Mesendoderm (in vitro differentiated cells): Measurements from ENCODE around the gene GPR39.

Source experiments
- DNase-seq: peaks from one replicate; pipeline ENCODE4 v3.0.0; 2013
- H2AK5ac ChIP-seq: 2 replicates; pipeline ENCODE4 v1.6.1; 2013; ENCODE audit warnings: low read length, inconsistent platforms
- H2BK120ac ChIP-seq: 2 replicates; pipeline ENCODE4 v1.6.1; 2013; ENCODE audit warnings: low read depth, mild to moderate bottlenecking, low read length, moderate library complexity, mixed read lengths
- H2BK15ac ChIP-seq: replicated peaks from 2 replicates; pipeline ENCODE4 v1.6.1; 2013; ENCODE audit warnings: low read depth, mild to moderate bottlenecking, moderate library complexity
- H2BK5ac ChIP-seq: 2 replicates; pipeline ENCODE4 v1.6.1; 2013; ENCODE audit warnings: low read length, inconsistent platforms
- H3K18ac ChIP-seq: 2 replicates; pipeline ENCODE4 v1.6.1; 2013; ENCODE audit warnings: mild to moderate bottlenecking, low read length, mixed read lengths
- H3K23ac ChIP-seq: one replicate; pipeline ENCODE4 v1.6.1; 2013; ENCODE audit warnings: low read length
- H3K27ac ChIP-seq: 2 replicates; pipeline ENCODE4 v1.5.1; 2013; ENCODE audit warnings: low read depth, mild to moderate bottlenecking, inconsistent platforms, low read length, moderate library complexity
- H3K27me3 ChIP-seq: 2 replicates; pipeline ENCODE4 v1.6.1; 2013; ENCODE audit warnings: low read length, control low read depth, mild to moderate bottlenecking, inconsistent platforms; ENCODE audit not compliant: insufficient read depth, poor library complexity
- H3K36me3 ChIP-seq: 2 replicates; pipeline ENCODE4 v1.6.1; 2013; ENCODE audit warnings: low read length, inconsistent platforms; ENCODE audit not compliant: control insufficient read depth, insufficient read depth
- H3K4ac ChIP-seq: one replicate; pipeline ENCODE4 v1.6.1; 2013; ENCODE audit warnings: low read depth, mild to moderate bottlenecking, low read length, moderate library complexity
- H3K4me1 ChIP-seq: 2 replicates; pipeline ENCODE4 v1.6.1; 2013; ENCODE audit warnings: low read depth, low read length, inconsistent platforms; ENCODE audit not compliant: control insufficient read depth
- H3K4me2 ChIP-seq: 2 replicates; pipeline ENCODE4 v1.6.1; 2013; ENCODE audit warnings: low read length
- H3K4me3 ChIP-seq: 2 replicates; pipeline ENCODE4 v1.5.1; 2013; ENCODE audit warnings: mild to moderate bottlenecking, low read length
- H3K56ac ChIP-seq: one replicate; pipeline ENCODE4 v1.6.1; 2013; ENCODE audit warnings: low read length
- H3K79me1 ChIP-seq: 2 replicates; pipeline ENCODE4 v1.6.1; 2013; ENCODE audit warnings: low read length, inconsistent platforms
- H3K79me2 ChIP-seq: 2 replicates; pipeline ENCODE4 v1.6.1; 2013; ENCODE audit warnings: mild to moderate bottlenecking, low read length; ENCODE audit not compliant: control insufficient read depth, insufficient read depth
- H3K9ac ChIP-seq: 2 replicates; pipeline ENCODE4 v1.6.1; 2013; ENCODE audit warnings: low read length, inconsistent platforms
- H4K5ac ChIP-seq: one replicate; pipeline ENCODE4 v1.6.1; 2013; ENCODE audit warnings: low read length
- H4K8ac ChIP-seq: one replicate; pipeline ENCODE4 v1.6.1; 2013; ENCODE audit warnings: low read depth, mild to moderate bottlenecking, control low read depth, low read length, moderate library complexity
- WGBS: extraction: QIAGEN DNeasy Blood & Tissue Kit; methylation state at CpG from one replicate; pipeline ENCODE4 v1.1.7; 2013; ENCODE audit warnings: low lambda C conversion rate, missing lambda C conversion rate; ENCODE audit not compliant: insufficient coverage; ENCODE audit errors: extremely low coverage; 5-methylcytosine and 5-hydroxymethylcytosine counted together

The GPR39 gene

GRCh38 chr2:132641819-132642218 is 225.2 kb downstream of the GPR39 start:
- H3K4me3 ChIP-seq, result no peak overlapping the region

GRCh38 chr2:132642415-132642814 is 225.8 kb downstream of the GPR39 start:
- no CpG with 5 or more reads among the region's 2 CpGs for WGBS
- Histone ChIP-seq H4K8ac (no peak overlapping the region), H2BK15ac (no peak overlapping the region), H3K23ac (no peak overlapping the region), H3K79me1 (no peaks in the 10 kb centered on the region), H3K4me3 (no peak overlapping the region), H3K9ac (no peak overlapping the region), H2AK5ac (no peak overlapping the region), H3K4ac (no peak overlapping the region), H3K79me2 (no peaks in the 10 kb centered on the region), H2BK120ac (no peak overlapping the region), H4K5ac (no peak overlapping the region), H2BK5ac (no peak overlapping the region), H3K4me1 (peaks cover 2% of the 10 kb centered on the region), H3K36me3 (no peaks in the 10 kb centered on the region), H3K56ac (no peak overlapping the region), H3K18ac (no peak overlapping the region), H3K27me3 (no peaks in the 10 kb centered on the region), H3K4me2 (no peak overlapping the region), H3K27ac (no peak overlapping the region)
- peak; percentile 32 for DNase-seq

More at GRCh38 chr2:132641819-132642218, 225.2 kb downstream of the GPR39 start:
- Histone ChIP-seq H3K23ac (no peak overlapping the region), H3K36me3 (no peaks in the 10 kb centered on the region), H3K79me2 (no peaks in the 10 kb centered on the region), H2BK120ac (no peak overlapping the region), H3K27me3 (no peaks in the 10 kb centered on the region), H2AK5ac (no peak overlapping the region), H2BK15ac (no peak overlapping the region), H4K8ac (no peak overlapping the region), H3K4me1 (peaks cover 2% of the 10 kb centered on the region), H3K79me1 (no peaks in the 10 kb centered on the region), H4K5ac (no peak overlapping the region), H3K4me2 (no peak overlapping the region), H2BK5ac (no peak overlapping the region), H3K27ac (no peak overlapping the region), H3K9ac (no peak overlapping the region), H3K4ac (no peak overlapping the region), H3K18ac (no peak overlapping the region), H3K56ac (no peak overlapping the region)
- DNase-seq, result no peak

GRCh38 chr2:132645176-132645575 is 228.6 kb downstream of the GPR39 start:
- no peak for DNase-seq
- WGBS, result no CpG with 5 or more reads among the region's 35 CpGs

GRCh38 chr2:132645722-132646539 is 229.3 kb downstream of the GPR39 start:
- no peak overlapping the region for H2AK5ac ChIP-seq
- WGBS, result no CpG with 5 or more reads among the region's 18 CpGs
- H4K8ac ChIP-seq, result no peak overlapping the region
- no peak overlapping the region for H3K4me2 ChIP-seq
- no peak overlapping the region for H2BK15ac ChIP-seq
- H3K79me2 ChIP-seq, result no peaks in the 10 kb centered on the region
- peak; percentile 56 for DNase-seq
- peak overlapping the region; percentile 81 for H4K5ac ChIP-seq
- H2BK120ac ChIP-seq, result no peak overlapping the region
- H3K4me1 ChIP-seq, result peaks cover 2% of the 10 kb centered on the region
- no peak overlapping the region for H2BK5ac ChIP-seq
- H3K56ac ChIP-seq, result no peak overlapping the region
- H3K4me3 ChIP-seq, result no peak overlapping the region
- no peak overlapping the region for H3K27ac ChIP-seq
- no peak overlapping the region for H3K23ac ChIP-seq
- H3K18ac ChIP-seq, result no peak overlapping the region
- H3K36me3 ChIP-seq, result no peaks in the 10 kb centered on the region
- H3K79me1 ChIP-seq, result no peaks in the 10 kb centered on the region
- H3K4ac ChIP-seq, result peak overlapping the region; percentile 17
- no peaks in the 10 kb centered on the region for H3K27me3 ChIP-seq
- no peak overlapping the region for H3K9ac ChIP-seq

More at GRCh38 chr2:132645176-132645575, 228.6 kb downstream of the GPR39 start:
- H3K56ac ChIP-seq, result no peak overlapping the region
- H3K23ac ChIP-seq, result no peak overlapping the region
- H2BK5ac ChIP-seq, result no peak overlapping the region
- H3K9ac ChIP-seq, result no peak overlapping the region
- no peak overlapping the region for H2AK5ac ChIP-seq
- no peak overlapping the region for H3K4me2 ChIP-seq
- peaks cover 2% of the 10 kb centered on the region for H3K4me1 ChIP-seq
- H3K27me3 ChIP-seq, result no peaks in the 10 kb centered on the region
- no peaks in the 10 kb centered on the region for H3K36me3 ChIP-seq
- no peak overlapping the region for H3K4ac ChIP-seq
- H3K18ac ChIP-seq, result no peak overlapping the region
- H4K5ac ChIP-seq, result no peak overlapping the region
- H4K8ac ChIP-seq, result no peak overlapping the region
- no peak overlapping the region for H2BK120ac ChIP-seq
- H3K27ac ChIP-seq, result no peak overlapping the region
- no peaks in the 10 kb centered on the region for H3K79me1 ChIP-seq
- H2BK15ac ChIP-seq, result no peak overlapping the region
- H3K79me2 ChIP-seq, result no peaks in the 10 kb centered on the region
- H3K4me3 ChIP-seq, result no peak overlapping the region

- H3K23ac ChIP-seq, result no peak overlapping the region
- H2BK15ac ChIP-seq, result no peak overlapping the region
- H3K4ac ChIP-seq, result no peak overlapping the region
- H3K4me2 ChIP-seq, result no peak overlapping the region
- no peak overlapping the region for H3K9ac ChIP-seq
- H3K27ac ChIP-seq, result no peak overlapping the region
- no peak overlapping the region for H4K5ac ChIP-seq
- DNase-seq, result peak; percentile 27
- no CpG with 5 or more reads among the region's 8 CpGs for WGBS
- H3K18ac ChIP-seq, result no peak overlapping the region
- no peak overlapping the region for H2BK5ac ChIP-seq
- peaks cover 2% of the 10 kb centered on the region for H3K4me1 ChIP-seq
- no peak overlapping the region for H3K4me3 ChIP-seq
- H3K79me1 ChIP-seq, result no peaks in the 10 kb centered on the region
- no peak overlapping the region for H3K56ac ChIP-seq
- no peaks in the 10 kb centered on the region for H3K36me3 ChIP-seq
- no peaks in the 10 kb centered on the region for H3K79me2 ChIP-seq
- H4K8ac ChIP-seq, result no peak overlapping the region
- no peak overlapping the region for H2BK120ac ChIP-seq
- no peaks in the 10 kb centered on the region for H3K27me3 ChIP-seq
- H2AK5ac ChIP-seq, result no peak overlapping the region
Measured at GRCh38 chr2:132646540-132647108, 230.0 kb downstream of the GPR39 start.
